Putamen (tissue), 1 donor: ENCODE data around the gene MAEL.

ENCODE experiments used
- DNase-seq: peaks from one replicate; pipeline ENCODE4 v3.0.0-alpha.2; 2016; ENCODE audit warnings: low spot score

MAEL gene

DNA sequence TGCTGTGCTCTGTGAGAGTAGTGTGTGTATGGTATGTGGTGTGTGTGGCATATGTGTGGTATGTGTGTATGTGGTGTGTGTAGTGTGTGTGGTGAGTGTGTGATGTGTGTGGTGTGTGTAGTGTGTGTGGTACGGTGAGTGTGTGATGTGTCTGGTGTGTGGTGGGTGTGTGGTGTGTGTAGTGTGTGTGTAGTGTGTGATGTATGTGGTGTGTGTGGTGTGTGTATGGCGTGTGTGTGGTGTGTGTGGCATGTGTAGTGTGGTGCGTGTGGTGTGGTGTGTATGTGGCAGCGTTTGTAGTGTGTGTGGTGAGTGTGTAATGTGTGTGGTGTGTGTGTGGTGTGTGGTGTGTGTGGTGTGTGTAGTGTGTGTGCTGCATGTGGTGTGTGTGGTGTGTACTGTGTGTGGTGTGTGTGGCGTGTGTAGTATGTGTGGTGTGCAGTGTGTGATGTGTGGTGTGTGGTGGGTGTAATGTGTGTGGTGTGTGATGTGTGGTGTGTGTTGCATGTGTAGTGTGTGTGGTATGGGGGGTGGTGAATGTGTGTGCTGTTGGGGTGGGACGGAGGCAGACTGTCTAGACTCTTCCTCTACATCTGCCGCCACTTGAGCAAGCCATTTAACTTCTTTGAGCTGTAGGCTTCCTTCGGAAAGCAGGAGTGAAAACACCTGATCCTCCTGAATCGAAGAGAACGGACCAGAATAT, 67.6 kb downstream of the MAEL start:
- no peak for DNase-seq

DNA sequence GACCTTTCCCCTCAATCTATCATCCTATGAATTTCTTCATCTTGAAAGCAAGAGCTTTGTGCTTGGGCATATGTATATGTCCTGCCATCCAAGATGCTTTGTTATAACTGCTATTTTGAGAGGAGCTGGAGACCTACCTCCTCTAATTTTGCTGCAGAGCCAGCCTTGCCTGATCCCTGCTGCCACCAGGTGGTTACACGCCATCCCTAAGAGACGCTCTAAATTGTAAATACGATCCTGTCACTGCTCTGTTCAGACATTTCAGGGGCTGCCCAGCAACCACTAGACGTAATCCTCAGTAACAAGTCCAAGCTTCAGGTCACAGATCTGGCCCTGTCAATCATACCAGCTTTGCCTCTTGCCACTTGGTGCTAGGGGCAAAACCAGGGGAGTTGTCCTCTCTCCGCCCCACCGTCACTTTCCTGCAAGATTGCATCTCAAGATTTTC, 68.2 kb downstream of the MAEL start:
- peak; percentile 22 for DNase-seq

DNA sequence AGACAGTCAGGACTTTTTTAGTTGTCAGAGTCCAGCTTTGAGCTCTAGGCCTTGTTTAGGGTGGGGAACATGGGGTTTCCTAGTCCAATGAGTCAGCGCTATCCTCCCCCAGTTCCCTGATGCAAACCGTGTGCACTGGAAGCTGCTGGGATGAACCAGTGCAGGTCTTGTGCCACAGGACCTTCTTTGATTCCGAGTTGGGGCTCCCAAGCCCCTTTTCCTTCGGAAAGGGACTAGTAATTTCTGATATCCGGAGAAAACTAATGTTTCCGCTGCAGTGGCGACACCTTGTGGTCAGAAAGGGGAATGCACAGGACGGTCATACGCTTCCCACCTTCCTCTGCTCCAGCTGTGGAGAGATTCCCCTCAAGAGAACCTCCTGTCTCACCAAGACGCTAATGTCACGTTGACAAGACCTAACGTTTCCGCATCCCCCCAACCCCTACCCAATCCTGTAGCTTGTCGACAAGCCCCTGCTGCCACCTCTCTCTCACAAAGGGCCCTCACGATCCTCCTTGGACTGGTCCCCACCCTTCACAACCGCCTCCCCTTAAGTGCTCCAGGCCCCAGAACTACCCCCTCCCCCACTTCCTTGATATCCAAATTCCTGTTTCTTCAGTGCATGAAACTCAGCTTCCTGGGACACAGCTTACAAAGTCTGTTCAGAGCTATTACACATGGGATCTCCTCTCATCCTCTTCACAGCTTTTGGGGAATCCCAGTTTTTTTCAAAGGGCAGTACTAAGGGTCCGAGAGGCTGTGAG, 70.1 kb downstream of the MAEL start:
- DNase-seq = peak; percentile 20

DNA sequence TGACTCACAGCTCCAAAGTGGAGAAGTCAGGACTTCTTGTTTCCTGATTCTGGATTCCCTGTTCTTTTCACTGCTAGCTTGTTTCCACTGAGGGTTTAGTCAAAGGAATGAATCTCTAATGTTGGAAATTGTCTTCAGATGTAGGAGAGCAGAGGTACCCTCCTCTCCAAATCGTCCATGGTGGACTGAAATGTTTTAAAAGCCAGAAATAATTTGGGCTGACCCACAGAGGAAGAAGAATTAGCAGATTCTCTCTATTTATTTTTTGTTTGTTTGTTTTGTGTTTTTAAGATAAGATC, 70.7 kb downstream of the MAEL start:
- DNase-seq = no peak

- no peak for DNase-seq
Measured at GRCh38 chr1:167060141-167061072, 71.3 kb downstream of the MAEL start.

GRCh38 chr1:167061073-167061464, 72.0 kb downstream of the MAEL start:
- no peak for DNase-seq

DNA sequence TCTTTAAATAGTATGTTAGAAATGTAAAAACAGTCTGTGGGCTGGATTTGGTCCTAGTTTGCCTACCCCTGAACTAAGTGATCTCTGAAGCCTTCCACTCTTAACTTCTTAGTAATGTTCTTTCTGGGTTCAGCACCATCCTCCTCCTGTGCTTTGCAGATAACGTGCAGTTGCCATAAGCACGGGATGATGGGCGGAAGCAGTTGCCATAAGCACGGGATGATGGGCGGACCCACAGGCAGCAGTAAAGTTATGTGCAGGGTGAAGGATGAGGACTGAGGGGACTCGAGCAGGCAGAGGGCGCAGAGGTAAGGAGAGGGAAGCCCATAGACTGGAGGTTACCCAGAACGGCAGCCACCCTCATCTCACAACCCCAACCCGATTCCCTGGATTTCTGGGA, 75.5 kb downstream of the MAEL start:
- no peak for DNase-seq

GRCh38 chr1:167065471-167065870, 76.4 kb downstream of the MAEL start:
- DNase-seq = no peak

DNA sequence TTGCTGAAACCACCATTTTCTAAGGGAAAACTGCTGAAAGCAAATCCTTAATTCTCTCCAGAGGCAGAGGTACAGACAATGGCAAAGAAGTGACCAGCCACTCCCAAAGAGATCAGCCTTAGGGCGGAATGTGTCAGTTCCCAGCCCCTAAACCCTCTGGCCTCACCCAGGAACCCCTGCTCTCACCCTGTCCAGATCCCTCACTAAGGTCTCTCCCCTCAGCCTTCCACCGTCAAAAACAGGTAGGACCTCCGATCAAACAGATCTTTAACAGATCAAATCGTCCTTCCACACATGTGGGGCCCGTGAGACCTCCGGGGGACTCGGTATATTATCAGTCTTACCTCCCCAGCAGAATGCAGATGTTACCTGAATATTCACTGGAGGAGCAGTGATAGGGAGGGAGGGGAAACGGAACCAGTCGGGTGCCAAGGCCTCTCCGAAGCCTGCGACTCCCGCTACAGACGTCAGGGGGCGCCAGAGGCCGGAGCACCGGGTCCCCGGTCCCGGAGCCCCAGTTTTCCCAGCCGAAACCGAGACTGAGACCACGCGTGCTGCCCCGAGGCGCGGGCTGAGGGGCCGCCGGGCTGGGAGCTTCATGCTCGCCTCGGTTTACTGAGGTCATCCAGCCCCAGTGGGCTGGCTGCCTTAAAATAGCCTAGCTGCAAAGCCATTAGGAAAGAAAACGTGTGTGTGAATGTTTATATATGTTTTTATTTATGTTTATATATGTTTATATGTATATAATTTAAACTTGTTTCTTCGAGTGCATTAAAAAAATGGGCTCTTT, 77.4 kb downstream of the MAEL start:
- peak; percentile 39 for DNase-seq

- no peak for DNase-seq
Measured at GRCh38 chr1:167067904-167068303, 78.8 kb downstream of the MAEL start.

GRCh38 chr1:167068761-167069160, 79.7 kb downstream of the MAEL start:
- no peak for DNase-seq

- no peak for DNase-seq
Measured at GRCh38 chr1:167071286-167071685, 82.2 kb downstream of the MAEL start.
